B cell (primary cell): ENCODE measurements around the gene KIF13A. TPM values are rescaled to one million over a fixed set of nuclear protein-coding genes. Genes with fewer than 3 reads are reported as not detected.

Experiments used
- ATAC-seq: fragments of 200-7000 bp; cut with Tn5 transposase; one replicate; pipeline ENCODE4 v1.10.0; 2021; ENCODE audit warnings: low read depth, mild to moderate bottlenecking, moderate number of reproducible peaks, moderate library complexity
- CTCF ChIA-PET: fragments of 350-600 bp; sonication (Branson Sonifier 250); formaldehyde crosslinking; loops from one replicate; lab custom pipeline; 2021; ENCODE audit warnings: antibody characterized with exemption, inconsistent platforms; lab: Charles Lee
- POLR2A ChIA-PET: fragments of 350-600 bp; sonication (Branson Sonifier 250); formaldehyde crosslinking; loops from one replicate; lab custom pipeline; 2021; ENCODE audit warnings: antibody characterized with exemption; lab: Charles Lee
- DNase-seq: peaks from one replicate; pipeline ENCODE4 v3.0.0; 2013
- H2AFZ ChIP-seq: 2 replicates; pipeline ENCODE4 v1.6.1; 2012; ENCODE audit warnings: mild to moderate bottlenecking, low read depth, low read length; ENCODE audit not compliant: insufficient read depth, poor library complexity, severe bottlenecking
- H3K27ac ChIP-seq, 2 donors: 1 replicate in 1 of 2; 2 replicates in 1 of 2; pipeline ENCODE4 v1.5.1; 2012 to 2013; ENCODE audit warnings: low read length in 2 of 2, mild to moderate bottlenecking in 2 of 2, moderate library complexity in 1 of 2
- H3K27me3 ChIP-seq, 4 experiments: fragments of 200-600 bp in 1 of 4; sonication (generic) in 1 of 4; replicated peaks in 1 of 4; 1 replicate in 2 of 4; 2 replicates in 2 of 4; pipeline versions ENCODE4 v1.6.1 to v1.7.0; 2013 to 2016; ENCODE audit warnings: low read length in 3 of 4, mild to moderate bottlenecking in 2 of 4, mixed read lengths in 1 of 4, moderate library complexity in 1 of 4; ENCODE audit not compliant: insufficient read depth in 4 of 4, control insufficient read depth in 3 of 4; ENCODE audit errors: control extremely low read depth in 1 of 4
- H3K36me3 ChIP-seq, 2 experiments: replicated peaks in 1 of 2; 1 replicate in 1 of 2; 2 replicates in 1 of 2; pipeline versions ENCODE4 v1.6.1 to v1.7.1; 2013; ENCODE audit warnings: low read length in 1 of 2; ENCODE audit not compliant: insufficient read depth in 2 of 2, control insufficient read depth in 1 of 2; ENCODE audit errors: control extremely low read depth in 1 of 2, extremely low read depth in 1 of 2
- H3K4me1 ChIP-seq, 2 donors: fragments of 200-600 bp in 1 of 2; sonication (generic) in 1 of 2; 1 replicate in 1 of 2; 2 replicates in 1 of 2; pipeline versions ENCODE4 v1.5.1 to v1.6.1; 2013 to 2017; ENCODE audit warnings: low read length in 2 of 2; ENCODE audit not compliant: control insufficient read depth in 2 of 2, insufficient read depth in 2 of 2
- H3K4me2 ChIP-seq: replicated peaks from 2 replicates; pipeline ENCODE3; 2012; ENCODE audit warnings: mild to moderate bottlenecking, low read depth, low read length; ENCODE audit not compliant: poor library complexity, severe bottlenecking
- H3K4me3 ChIP-seq, 5 experiments: fragments of 200-600 bp in 1 of 5; sonication (generic) in 1 of 5; 1 replicate in 3 of 5; 2 replicates in 2 of 5; pipeline versions ENCODE4 v1.5.1 to v1.7.0; 2011 to 2016; ENCODE audit warnings: low read length in 4 of 5, mild to moderate bottlenecking in 4 of 5, low read depth in 2 of 5, control low read depth in 1 of 5, moderate library complexity in 1 of 5; ENCODE audit not compliant: insufficient read depth in 1 of 5; ENCODE audit errors: control extremely low read depth in 1 of 5, extremely low read depth in 1 of 5
- H3K79me2 ChIP-seq: fragments of 200-600 bp; sonication (generic); one replicate; pipeline ENCODE4 v1.6.0; 2016; ENCODE audit warnings: low read length; ENCODE audit not compliant: control insufficient read depth, insufficient read depth
- H3K9ac ChIP-seq: fragments of 200-600 bp; sonication (generic); 2 replicates; pipeline ENCODE4 v1.6.1; 2017; ENCODE audit warnings: mild to moderate bottlenecking, low read length, moderate library complexity
- H3K9me3 ChIP-seq, 3 donors: one replicate each; pipeline versions ENCODE4 v1.6.1 to v1.7.1; 2013; ENCODE audit warnings: low read length in 2 of 3; ENCODE audit not compliant: control insufficient read depth in 2 of 3, insufficient read depth in 1 of 3; ENCODE audit errors: control extremely low read depth in 1 of 3
- H4K20me1 ChIP-seq: 2 replicates; pipeline ENCODE4 v1.6.0; 2012; ENCODE audit warnings: mild to moderate bottlenecking, low read length; ENCODE audit not compliant: insufficient read depth, control insufficient read depth, poor library complexity, severe bottlenecking
- H3K27ac Mint-ChIP-seq: one replicate; pipeline ENCODE4 v1.8.0; 2021; ENCODE audit warnings: mixed read lengths
- H3K27me3 Mint-ChIP-seq: one replicate; pipeline ENCODE4 v1.8.0; 2021; ENCODE audit warnings: mixed read lengths
- H3K4me1 Mint-ChIP-seq: one replicate; pipeline ENCODE4 v1.8.0; 2021; ENCODE audit warnings: mixed read lengths
- H3K4me3 Mint-ChIP-seq: one replicate; pipeline ENCODE4 v1.8.0; 2021; ENCODE audit warnings: mixed read lengths
- H3K9me3 Mint-ChIP-seq: one replicate; pipeline ENCODE4 v1.8.0; 2022; ENCODE audit warnings: mixed read lengths; ENCODE audit not compliant: insufficient read depth
- EZH2 ChIP-seq: IDR thresholded peaks from 2 replicates; pipeline ENCODE4 v1.6.1; 2012; ENCODE audit warnings: borderline replicate concordance, low read depth, mild to moderate bottlenecking, moderate library complexity, low read length; ENCODE audit not compliant: insufficient read depth, poor library complexity, severe bottlenecking
- WGBS: methylation state at CpG from one replicate; pipeline ENCODE4 v1.1.5; 2013; ENCODE audit warnings: missing lambda C conversion rate; ENCODE audit not compliant: insufficient coverage; 5-methylcytosine and 5-hydroxymethylcytosine counted together
- intact Hi-C: fragments of 100-400 bp; cut with micrococcal nuclease; formaldehyde crosslinking; loops from one replicate; pipeline ENCODE4 v1.10.0; 2022
- polyA plus RNA-seq: library from polyadenylated mRNA; depleted of rRNA; stranded (reverse); fragments of >200 nt; gene quantifications from 2 replicates; pipeline ENCODE4 v1.2.3, GENCODE V29; 2012
- total RNA-seq, 2 donors: library from RNA; stranded (reverse); fragments of 120-200 nt in 1 of 2; gene quantifications; 1 replicate in 1 of 2; 2 replicates in 1 of 2; pipeline versions ENCODE4 v1.2.3 to v1.2.4, GENCODE V29; 2013 to 2022
- TF ChIP-seq, protein P1 (sequence below): fragments of 200-600 bp; IDR thresholded peaks from one replicate; pipeline ENCODE4 v1.8.0; 2022; ENCODE audit warnings: antibody characterized with exemption, mild to moderate bottlenecking

KIF13A gene
- total and polyA plus RNA-seq, 2 donors (not counting 1 experiment from before 2014, with no cell fraction given): 2.1 to 23.4 TPM

DNA sequence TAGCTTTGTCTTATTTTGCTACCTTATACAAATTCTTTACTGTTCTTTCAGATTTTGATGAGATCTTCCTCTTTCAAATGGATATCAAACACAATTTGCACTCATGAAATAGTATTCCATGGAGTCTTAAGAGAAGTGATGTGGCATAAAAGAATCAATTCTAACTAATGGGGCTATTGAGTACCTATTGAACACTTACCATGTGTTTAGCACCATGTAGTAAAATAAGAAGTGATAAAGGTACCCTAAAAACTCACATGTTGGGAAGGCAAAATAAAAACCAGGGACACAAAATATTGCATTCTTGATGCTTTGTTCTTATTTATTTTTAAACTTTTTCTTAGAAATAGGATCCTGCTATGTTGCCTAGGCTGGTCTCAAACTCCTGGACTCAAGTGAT, 56.2 kb downstream of the KIF13A start:
- no peaks in the 10 kb centered on the region for H3K27me3 ChIP-seq
- intact Hi-C loops: no loop called here
- H3K9me3 ChIP-seq: no peaks in the 10 kb centered on the region
- no peaks in the 10 kb centered on the region for H4K20me1 ChIP-seq
- H3K27ac Mint-ChIP-seq: no peak overlapping the region
- no peak for TF ChIP-seq EZH2
- TF ChIP-seq, protein P1, sequence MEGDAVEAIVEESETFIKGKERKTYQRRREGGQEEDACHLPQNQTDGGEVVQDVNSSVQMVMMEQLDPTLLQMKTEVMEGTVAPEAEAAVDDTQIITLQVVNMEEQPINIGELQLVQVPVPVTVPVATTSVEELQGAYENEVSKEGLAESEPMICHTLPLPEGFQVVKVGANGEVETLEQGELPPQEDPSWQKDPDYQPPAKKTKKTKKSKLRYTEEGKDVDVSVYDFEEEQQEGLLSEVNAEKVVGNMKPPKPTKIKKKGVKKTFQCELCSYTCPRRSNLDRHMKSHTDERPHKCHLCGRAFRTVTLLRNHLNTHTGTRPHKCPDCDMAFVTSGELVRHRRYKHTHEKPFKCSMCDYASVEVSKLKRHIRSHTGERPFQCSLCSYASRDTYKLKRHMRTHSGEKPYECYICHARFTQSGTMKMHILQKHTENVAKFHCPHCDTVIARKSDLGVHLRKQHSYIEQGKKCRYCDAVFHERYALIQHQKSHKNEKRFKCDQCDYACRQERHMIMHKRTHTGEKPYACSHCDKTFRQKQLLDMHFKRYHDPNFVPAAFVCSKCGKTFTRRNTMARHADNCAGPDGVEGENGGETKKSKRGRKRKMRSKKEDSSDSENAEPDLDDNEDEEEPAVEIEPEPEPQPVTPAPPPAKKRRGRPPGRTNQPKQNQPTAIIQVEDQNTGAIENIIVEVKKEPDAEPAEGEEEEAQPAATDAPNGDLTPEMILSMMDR: no peak
- no peaks in the 10 kb centered on the region for H3K36me3 ChIP-seq
- no peak overlapping the region for H3K9ac ChIP-seq
- ChIA-PET CTCF (interaction anchor here (0.6 kb wide), 1 partner anchor 126 kb away, joined by 4 read pairs; no protein-coding TSS in a partner anchor), POLR2A (no interaction called here)
- H3K4me1 ChIP-seq: no peaks in the 10 kb centered on the region
- no peak for DNase-seq
- no peak overlapping the region for H3K4me3 Mint-ChIP-seq
- no peak for ATAC-seq
- H3K9me3 Mint-ChIP-seq: no peaks in the 10 kb centered on the region
- H3K4me3 ChIP-seq: no peak overlapping the region
- H3K79me2 ChIP-seq: no peaks in the 10 kb centered on the region
- H3K4me1 Mint-ChIP-seq: no peaks in the 10 kb centered on the region
- H3K27me3 Mint-ChIP-seq: no peaks in the 10 kb centered on the region
- H3K4me2 ChIP-seq: no peak overlapping the region
- no peak overlapping the region for H3K27ac ChIP-seq
- H2AFZ ChIP-seq: no peak overlapping the region

DNA sequence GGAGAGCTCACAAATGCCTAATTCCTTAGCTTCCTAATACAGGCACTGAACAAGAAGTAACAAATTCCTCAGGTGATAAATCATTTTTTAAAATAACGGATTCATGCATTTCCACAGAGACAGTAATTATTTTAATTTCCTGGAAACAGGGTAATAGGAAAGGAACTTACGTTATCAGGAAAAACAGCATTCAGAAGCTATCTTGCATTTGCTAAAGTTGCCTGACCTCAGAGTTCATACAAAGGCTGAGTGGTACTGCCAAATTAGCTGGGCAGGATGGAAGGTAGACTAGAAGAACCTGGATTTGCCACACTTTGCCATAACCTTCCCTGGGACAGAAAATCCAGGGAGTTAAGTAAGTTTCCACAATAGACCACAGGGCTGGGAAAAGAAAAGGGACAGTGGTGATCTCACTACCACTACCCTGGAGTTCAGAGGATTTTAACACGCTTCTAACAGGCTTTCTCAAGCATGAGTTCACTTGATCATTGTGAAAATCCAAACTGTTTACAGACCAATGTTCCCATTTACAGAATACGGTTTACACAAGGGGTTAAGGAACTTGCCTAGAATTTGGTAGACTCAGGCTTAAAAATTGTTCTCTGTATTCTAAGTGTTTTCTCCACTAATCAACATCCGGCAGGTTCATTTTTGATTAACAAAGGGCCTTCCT, 57.0 kb downstream of the KIF13A start:
- Mint-ChIP-seq H3K4me3 (no peak overlapping the region), H3K9me3 (no peaks in the 10 kb centered on the region), H3K27me3 (no peaks in the 10 kb centered on the region), H3K4me1 (no peaks in the 10 kb centered on the region), H3K27ac (no peak overlapping the region)
- TF ChIP-seq EZH2: no peak
- TF ChIP-seq, protein P1: no peak
- Histone ChIP-seq H3K79me2 (no peaks in the 10 kb centered on the region), H2AFZ (no peak overlapping the region), H3K27ac (no peak overlapping the region), H4K20me1 (no peaks in the 10 kb centered on the region), H3K4me3 (no peak overlapping the region), H3K27me3 (no peaks in the 10 kb centered on the region), H3K4me1 (no peaks in the 10 kb centered on the region), H3K9ac (no peak overlapping the region), H3K4me2 (no peak overlapping the region), H3K36me3 (no peaks in the 10 kb centered on the region), H3K9me3 (no peaks in the 10 kb centered on the region)
- DNase-seq (no peak), ATAC-seq (no peak)
- intact Hi-C loops: no loop called here
- ChIA-PET CTCF (no interaction called here), POLR2A (no interaction called here)
- 100% methylated on average over 1 of the region's 5 CpGs for WGBS
